Islet precursor cell (in vitro differentiated cells): ENCODE measurements around the gene OR10K2.
"Not testable (repeated sequence)": the region's sequence is repeated elsewhere in the genome, so short reads cannot be mapped to it uniquely, and the experiment has no call there.

Source experiments
- DNase-seq: peaks from one replicate; pipeline ENCODE4 v3.0.0-alpha.2; 2018

The OR10K2 gene

GRCh38 chr1:158426137-158426536 is at the start of gene OR10K2:
TSS of gene OR10K2 (minus strand) at chr1:158426237. CDS start at chr1:158420866, 5,371 bp downstream.
- no peak for DNase-seq

GRCh38 chr1:158471920-158472319 is 45.9 kb upstream of the OR10K2 start, which contains the start of gene OR10R2:
TSS of gene OR10R2 (plus strand) at chr1:158472220. CDS start at chr1:158472326, 106 bp downstream.
- no peak for DNase-seq

GRCh38 chr1:158461534-158461933 is 35.5 kb upstream of the OR10K2 start, which contains the start of gene OR10K1:
TSS of gene OR10K1 (plus strand) at chr1:158461834. CDS start at chr1:158465562, 3,728 bp downstream.
- DNase-seq, result no peak

- peak; percentile 78 for DNase-seq
Measured at GRCh38 chr1:158458263-158458662, 32.2 kb upstream of the OR10K2 start.

- no peak for DNase-seq
Measured at GRCh38 chr1:158457246-158457645, 31.2 kb upstream of the OR10K2 start.

- no peak for DNase-seq
Measured at GRCh38 chr1:158454537-158454936, 28.5 kb upstream of the OR10K2 start.

GRCh38 chr1:158445376-158445775 is 19.3 kb upstream of the OR10K2 start:
- DNase-seq, result no peak

GRCh38 chr1:158434741-158435140 is 8.7 kb upstream of the OR10K2 start:
- no peak for DNase-seq

GRCh38 chr1:158430163-158430562 is 4.1 kb upstream of the OR10K2 start:
- DNase-seq, result not testable (repeated sequence)

- DNase-seq, result no peak
Measured at GRCh38 chr1:158425027-158425426, 1.0 kb downstream of the OR10K2 start.

GRCh38 chr1:158422212-158422611 is 3.8 kb downstream of the OR10K2 start:
- DNase-seq, result no peak

GRCh38 chr1:158417586-158417985 is 8.5 kb downstream of the OR10K2 start:
- no peak for DNase-seq

GRCh38 chr1:158414651-158415345 is 11.2 kb downstream of the OR10K2 start:
- DNase-seq, result no peak

- DNase-seq, result no peak
Measured at GRCh38 chr1:158407092-158407491, 18.9 kb downstream of the OR10K2 start.

GRCh38 chr1:158400871-158401270 is 25.2 kb downstream of the OR10K2 start:
- no peak for DNase-seq

- DNase-seq, result no peak
Measured at GRCh38 chr1:158398818-158399514, 27.1 kb downstream of the OR10K2 start, which contains the start of gene OR10T2. TSS of gene OR10T2 (minus strand) at chr1:158399466. CDS start at chr1:158399466, 0 bp downstream.

GRCh38 chr1:158396646-158397045 is 29.4 kb downstream of the OR10K2 start:
- DNase-seq, result no peak

- DNase-seq, result no peak
Measured at GRCh38 chr1:158393476-158393875, 32.6 kb downstream of the OR10K2 start.

GRCh38 chr1:158391099-158391498 is 34.9 kb downstream of the OR10K2 start:
- no peak for DNase-seq

GRCh38 chr1:158390331-158390730 is 35.7 kb downstream of the OR10K2 start:
- DNase-seq, result no peak

- DNase-seq, result no peak
Measured at GRCh38 chr1:158374860-158375259, 51.2 kb downstream of the OR10K2 start.

- DNase-seq, result not testable (repeated sequence)
Measured at GRCh38 chr1:158374101-158374500, 51.9 kb downstream of the OR10K2 start.

GRCh38 chr1:158371188-158371953 is 54.7 kb downstream of the OR10K2 start:
- DNase-seq, result peak; percentile 70
